ENCODE results near the gene LIN9. TPM values are rescaled to one million over a fixed set of nuclear protein-coding genes. Genes with fewer than 3 reads are reported as not detected.

The LIN9 gene
- total and polyA plus RNA-seq, 2 donors (not counting 3 experiments of a cell fraction or from before 2014, with no cell fraction given), result 2.5 to 7.6 TPM

- Histone ChIP-seq H3K4me2 (ENCODE audit: insufficient read depth, low read length) (no peak overlapping the region), H3K27ac (ENCODE audit: insufficient read depth, low read depth, low read length) (no peak overlapping the region), H3K4me1 (ENCODE audit: control insufficient read depth, extremely low read depth, insufficient read depth, low read length) (no peaks in the 10 kb centered on the region), H3K36me3 (ENCODE audit: control insufficient read depth in 2 of 2, extremely low read depth in 1 of 2, insufficient read depth in 2 of 2, low read length in 2 of 2) (no peaks in the 10 kb centered on the region), H3K9ac (replicated peaks; ENCODE audit: extremely low read depth, insufficient read depth, low read length) (no peak overlapping the region), H3K27me3 (ENCODE audit: control insufficient read depth in 2 of 2, insufficient read depth in 2 of 2, low read length in 2 of 2) (no peaks in the 10 kb centered on the region), H2AFZ (ENCODE audit: low read depth, low read length) (no peak overlapping the region), H4K20me1 (replicated peaks; ENCODE audit: control insufficient read depth, extremely low read depth, insufficient read depth, low read length) (no peaks in the 10 kb centered on the region), H3K79me2 (ENCODE audit: control insufficient read depth, insufficient read depth, low read length) (no peaks in the 10 kb centered on the region), H3K9me3 (replicated peaks; ENCODE audit: control insufficient read depth, insufficient read depth, low read length) (no peaks in the 10 kb centered on the region), H3K4me3 (replicated peaks in 1 of 3; ENCODE audit: insufficient read depth in 1 of 3, low read depth in 1 of 3, low read length in 3 of 3) (no peak overlapping the region), H3K9me1 (replicated peaks; ENCODE audit: control insufficient read depth, extremely low read depth, insufficient read depth, low read length) (no peaks in the 10 kb centered on the region)
- no peak for FAIRE-seq
- no peak for DNase-seq (ENCODE audit: low read depth, low spot score)
- POLR2A ChIA-PET, result no interaction called here
- dilution Hi-C loops (cut with MboI; ENCODE audit: extremely low pct_ligation_motif_present, low sequenced_read_pairs) (no loop called here), intact Hi-C loops (cut with micrococcal nuclease) (no loop called here)
- TF ChIP-seq GATA2 (IDR thresholded peaks at IDR 0.05; ENCODE audit: insufficient read depth, insufficient read length, low read depth, low read length), result no peak
- TF ChIP-seq MYC (IDR thresholded peaks at IDR 0.05; ENCODE audit: low read depth, low read length), result no peak
- no peak for TF ChIP-seq FOS (IDR thresholded peaks at IDR 0.05; ENCODE audit: borderline replicate concordance, insufficient read depth, low read length)
- CTCF ChIA-PET, result interaction anchor here (0.6 to 1.3 kb wide), 3 partner anchors 12 to 139 kb away, joined by 3 to 6 read pairs (median 3); no protein-coding TSS in a partner anchor
- no TSS peak for BruUV-seq (replicated peaks)
Measured at GRCh38 chr1:226276987-226277386, 32.0 kb downstream of the LIN9 start.

- H3K4me3 ChIP-seq (replicated peaks in 1 of 3; ENCODE audit: insufficient read depth in 1 of 3, low read depth in 1 of 3, low read length in 3 of 3), result no peak overlapping the region
- dilution Hi-C loops (cut with MboI; ENCODE audit: extremely low pct_ligation_motif_present, low sequenced_read_pairs) (no loop called here), intact Hi-C loops (cut with micrococcal nuclease) (no loop called here)
- no peaks in the 10 kb centered on the region for H3K79me2 ChIP-seq (ENCODE audit: control insufficient read depth, insufficient read depth, low read length)
- H3K9me1 ChIP-seq (replicated peaks; ENCODE audit: control insufficient read depth, extremely low read depth, insufficient read depth, low read length), result no peaks in the 10 kb centered on the region
- FAIRE-seq (no peak), DNase-seq (ENCODE audit: low read depth, low spot score) (no peak)
- no peaks in the 10 kb centered on the region for H3K4me1 ChIP-seq (ENCODE audit: control insufficient read depth, extremely low read depth, insufficient read depth, low read length)
- no peak overlapping the region for H2AFZ ChIP-seq (ENCODE audit: low read depth, low read length)
- no peaks in the 10 kb centered on the region for H4K20me1 ChIP-seq (replicated peaks; ENCODE audit: control insufficient read depth, extremely low read depth, insufficient read depth, low read length)
- no peaks in the 10 kb centered on the region for H3K9me3 ChIP-seq (replicated peaks; ENCODE audit: control insufficient read depth, insufficient read depth, low read length)
- POLR2A ChIA-PET, result no interaction called here
- no peak overlapping the region for H3K4me2 ChIP-seq (ENCODE audit: insufficient read depth, low read length)
- no peak overlapping the region for H3K27ac ChIP-seq (ENCODE audit: insufficient read depth, low read depth, low read length)
- no TSS peak for BruUV-seq (replicated peaks)
- no peak for TF ChIP-seq MAX (IDR thresholded peaks at IDR 0.05; ENCODE audit: insufficient read depth, insufficient read length)
- TF ChIP-seq GATA2 (IDR thresholded peaks at IDR 0.05; ENCODE audit: insufficient read depth, insufficient read length, low read depth, low read length), result no peak
- TF ChIP-seq EZH2 (IDR thresholded peaks at IDR 0.05; ENCODE audit: borderline replicate concordance, low read depth, low read length, severe bottlenecking), result no peak
- no peak for TF ChIP-seq CTCF (IDR thresholded peaks at IDR 0.05; ENCODE audit: extremely low read depth in 1 of 2, insufficient read depth in 1 of 2, low read depth in 1 of 2, low read length in 2 of 2)
- no peak for TF ChIP-seq MYC (IDR thresholded peaks at IDR 0.05; ENCODE audit: low read depth, low read length)
- TF ChIP-seq POLR2AphosphoS5 (IDR thresholded peaks at IDR 0.05; ENCODE audit: insufficient read depth, low read depth, low read length), result no peak
- no peak for TF ChIP-seq FOS (IDR thresholded peaks at IDR 0.05; ENCODE audit: borderline replicate concordance, insufficient read depth, low read length)
- H3K9ac ChIP-seq (replicated peaks; ENCODE audit: extremely low read depth, insufficient read depth, low read length), result no peak overlapping the region
- no peaks in the 10 kb centered on the region for H3K27me3 ChIP-seq (ENCODE audit: control insufficient read depth in 2 of 2, insufficient read depth in 2 of 2, low read length in 2 of 2)
- H3K36me3 ChIP-seq (ENCODE audit: control insufficient read depth in 2 of 2, extremely low read depth in 1 of 2, insufficient read depth in 2 of 2, low read length in 2 of 2), result no peaks in the 10 kb centered on the region
- CTCF ChIA-PET, result no interaction called here
Measured at GRCh38 chr1:226276077-226276682, 32.8 kb downstream of the LIN9 start.

Data from endothelial cell of umbilical vein (primary cell).